OCI-LY1 (cell line): ENCODE data around the gene MAP3K20.

Experiments
- EZH2 ChIP-seq: fragments of 200-600 bp; sonication (generic), shearing (Covaris generic); IDR thresholded peaks from 2 replicates; pipeline ENCODE4 v1.8.0; 2017; ENCODE audit warnings: borderline replicate concordance, mixed run types, mild to moderate bottlenecking, antibody characterized with exemption, low read length, moderate library complexity, mixed read lengths
- TF ChIP-seq, protein P1 (sequence below): fragments of 200-600 bp; sonication (generic), shearing (Covaris generic); IDR thresholded peaks from 2 replicates; pipeline ENCODE4 v1.5.1; 2017; ENCODE audit warnings: mild to moderate bottlenecking, antibody characterized with exemption, low read length, moderate library complexity, mixed read lengths

DNA sequence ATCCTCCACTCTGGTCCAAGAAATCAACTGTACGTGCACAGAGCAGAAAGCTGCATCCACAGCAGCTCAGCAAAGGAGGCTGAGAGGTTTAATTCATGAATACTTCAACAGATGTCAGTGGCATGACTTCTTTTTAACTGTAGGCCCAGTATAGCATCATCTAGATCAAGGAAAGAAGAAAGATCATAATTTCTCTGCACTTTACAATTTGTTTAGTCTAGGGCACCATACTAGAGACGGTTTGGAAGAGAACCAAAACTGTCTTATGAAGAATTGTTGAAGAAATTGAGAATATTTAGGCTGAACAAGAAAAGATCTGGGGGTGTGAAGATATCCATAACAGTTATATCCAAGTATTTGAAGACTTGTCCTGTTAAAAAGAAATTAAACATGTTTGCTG, 30.5 kb upstream of the MAP3K20 start:
- TF ChIP-seq, protein P1, sequence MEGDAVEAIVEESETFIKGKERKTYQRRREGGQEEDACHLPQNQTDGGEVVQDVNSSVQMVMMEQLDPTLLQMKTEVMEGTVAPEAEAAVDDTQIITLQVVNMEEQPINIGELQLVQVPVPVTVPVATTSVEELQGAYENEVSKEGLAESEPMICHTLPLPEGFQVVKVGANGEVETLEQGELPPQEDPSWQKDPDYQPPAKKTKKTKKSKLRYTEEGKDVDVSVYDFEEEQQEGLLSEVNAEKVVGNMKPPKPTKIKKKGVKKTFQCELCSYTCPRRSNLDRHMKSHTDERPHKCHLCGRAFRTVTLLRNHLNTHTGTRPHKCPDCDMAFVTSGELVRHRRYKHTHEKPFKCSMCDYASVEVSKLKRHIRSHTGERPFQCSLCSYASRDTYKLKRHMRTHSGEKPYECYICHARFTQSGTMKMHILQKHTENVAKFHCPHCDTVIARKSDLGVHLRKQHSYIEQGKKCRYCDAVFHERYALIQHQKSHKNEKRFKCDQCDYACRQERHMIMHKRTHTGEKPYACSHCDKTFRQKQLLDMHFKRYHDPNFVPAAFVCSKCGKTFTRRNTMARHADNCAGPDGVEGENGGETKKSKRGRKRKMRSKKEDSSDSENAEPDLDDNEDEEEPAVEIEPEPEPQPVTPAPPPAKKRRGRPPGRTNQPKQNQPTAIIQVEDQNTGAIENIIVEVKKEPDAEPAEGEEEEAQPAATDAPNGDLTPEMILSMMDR, result no peak
- TF ChIP-seq EZH2, result no peak
